Left lung (tissue), 10 donors: Measurements from ENCODE around the gene ACSF3. TPM values are rescaled to one million over a fixed set of nuclear protein-coding genes. Genes with fewer than 3 reads are reported as not detected.
A peak's percentile ranks its signal among the peaks of the same experiment; 100 is the strongest.

Experiments used
- ATAC-seq: fragments of 200-7000 bp; cut with Tn5 transposase; one replicate; pipeline ENCODE4 v1.9.1; 2020; ENCODE audit warnings: moderate library complexity
- DNase-seq, 4 donors: peaks; one replicate each; pipeline ENCODE4 v3.0.0-alpha.2; 2013 to 2020
- H3K27ac ChIP-seq, 2 donors: fragments of 200-600 bp; sonication (generic) in 1 of 2; one replicate each; pipeline versions ENCODE4 v1.5.0 to v1.8.0; 2020 to 2021
- H3K27me3 ChIP-seq, 2 donors: fragments of 200-600 bp; sonication (generic) in 1 of 2; one replicate each; pipeline versions ENCODE4 v1.5.0 to v1.8.0; 2020 to 2021
- H3K36me3 ChIP-seq, 2 donors: fragments of 200-600 bp; sonication (generic) in 1 of 2; one replicate each; pipeline versions ENCODE4 v1.5.0 to v1.8.0; 2020 to 2021
- H3K4me1 ChIP-seq, 2 donors: fragments of 200-600 bp; one replicate each; pipeline ENCODE4 v1.8.0; 2021
- H3K4me3 ChIP-seq, 2 donors: fragments of 200-600 bp; sonication (generic) in 1 of 2; one replicate each; pipeline versions ENCODE4 v1.5.0 to v1.8.0; 2020 to 2021; ENCODE audit warnings: mild to moderate bottlenecking in 1 of 2
- H3K9me3 ChIP-seq, 2 donors: fragments of 200-600 bp; sonication (generic) in 1 of 2; one replicate each; pipeline versions ENCODE4 v1.5.0 to v1.8.0; 2020 to 2021
- intact Hi-C, 2 donors: fragments of 100-400 bp; cut with DNase I; formaldehyde crosslinking; loops; one replicate each; pipeline versions ENCODE4 v1.11.2 to v1.14.2; 2022
- polyA plus RNA-seq, 6 donors: library from polyadenylated mRNA; unstranded; fragments of 120-200 nt; gene quantifications; one replicate each; pipeline ENCODE4 v1.2.1, GENCODE V29; 2013; ENCODE audit not compliant: insufficient read length in 6 of 6
- total RNA-seq, 2 donors: library from RNA; stranded (reverse); fragmentation: NEBNext Ultra II Directional; extraction: Animal tissue kit (Norgen Biotek cat#: 25700); gene quantifications; one replicate each; pipeline ENCODE4 v1.2.1, GENCODE V29; 2021
- TF ChIP-seq, protein P1 (sequence below), 2 donors: fragments of 200-600 bp; sonication (generic) in 1 of 2; IDR thresholded peaks; one replicate each; pipeline versions ENCODE4 v1.5.0 to v1.8.0; 2021; ENCODE audit warnings: antibody characterized with exemption in 2 of 2
- donor health status: DM: no; HTN: yes; CAD: no.
- donor health status: DM: no; HTN: no; CAD: no.

The ACSF3 gene
- total and polyA plus RNA-seq, 8 donors = 30.0 to 38.4 (median 33.7) TPM

- TF ChIP-seq, protein P1, sequence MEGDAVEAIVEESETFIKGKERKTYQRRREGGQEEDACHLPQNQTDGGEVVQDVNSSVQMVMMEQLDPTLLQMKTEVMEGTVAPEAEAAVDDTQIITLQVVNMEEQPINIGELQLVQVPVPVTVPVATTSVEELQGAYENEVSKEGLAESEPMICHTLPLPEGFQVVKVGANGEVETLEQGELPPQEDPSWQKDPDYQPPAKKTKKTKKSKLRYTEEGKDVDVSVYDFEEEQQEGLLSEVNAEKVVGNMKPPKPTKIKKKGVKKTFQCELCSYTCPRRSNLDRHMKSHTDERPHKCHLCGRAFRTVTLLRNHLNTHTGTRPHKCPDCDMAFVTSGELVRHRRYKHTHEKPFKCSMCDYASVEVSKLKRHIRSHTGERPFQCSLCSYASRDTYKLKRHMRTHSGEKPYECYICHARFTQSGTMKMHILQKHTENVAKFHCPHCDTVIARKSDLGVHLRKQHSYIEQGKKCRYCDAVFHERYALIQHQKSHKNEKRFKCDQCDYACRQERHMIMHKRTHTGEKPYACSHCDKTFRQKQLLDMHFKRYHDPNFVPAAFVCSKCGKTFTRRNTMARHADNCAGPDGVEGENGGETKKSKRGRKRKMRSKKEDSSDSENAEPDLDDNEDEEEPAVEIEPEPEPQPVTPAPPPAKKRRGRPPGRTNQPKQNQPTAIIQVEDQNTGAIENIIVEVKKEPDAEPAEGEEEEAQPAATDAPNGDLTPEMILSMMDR (IDR thresholded peaks at IDR 0.05) = no peak
- ATAC-seq (no peak), DNase-seq (peak in 1 of 4 donors; percentile 74)
- Histone ChIP-seq H3K27ac (no peak overlapping the region), H3K9me3 (peaks cover 0 to 18% of the 10 kb centered on the region in 2 donors), H3K4me1 (peaks cover 14% of the 10 kb centered on the region in 2 donors), H3K4me3 (no peak overlapping the region), H3K27me3 (peaks cover 0 to 13% of the 10 kb centered on the region in 2 donors), H3K36me3 (peaks cover 0 to 43% of the 10 kb centered on the region in 2 donors)
- intact Hi-C loops = no loop called here
Measured at GRCh38 chr16:89152831-89153700, 59.4 kb downstream of the ACSF3 start.

GRCh38 chr16:89153848-89154271 lies 60.2 kb downstream of the ACSF3 start:
- Histone ChIP-seq H3K4me3 (no peak overlapping the region), H3K36me3 (peaks cover 0 to 35% of the 10 kb centered on the region in 2 donors), H3K27ac (no peak overlapping the region), H3K27me3 (peaks cover 0 to 13% of the 10 kb centered on the region in 2 donors), H3K4me1 (peaks cover 14% of the 10 kb centered on the region in 2 donors), H3K9me3 (peaks cover 0 to 11% of the 10 kb centered on the region in 2 donors)
- TF ChIP-seq, protein P1 (IDR thresholded peaks at IDR 0.05) = no peak
- peak; percentile 4 for ATAC-seq
- intact Hi-C loops = no loop called here
- DNase-seq = peak in 1 of 4 donors; percentile 72

GRCh38 chr16:89154390-89155183 lies 60.9 kb downstream of the ACSF3 start:
- H3K36me3 ChIP-seq = peaks cover 0 to 28% of the 10 kb centered on the region in 2 donors
- H3K9me3 ChIP-seq = peaks cover 0 to 4% of the 10 kb centered on the region in 2 donors
- H3K4me1 ChIP-seq = peaks cover 14% of the 10 kb centered on the region in 2 donors
- peak; percentile 11 for ATAC-seq
- intact Hi-C loops = no loop called here
- peaks cover 0 to 21% of the 10 kb centered on the region in 2 donors for H3K27me3 ChIP-seq
- DNase-seq = peak in 1 of 4 donors; percentile 67
- H3K4me3 ChIP-seq = no peak overlapping the region
- TF ChIP-seq, protein P1 (IDR thresholded peaks at IDR 0.05) = no peak
- no peak overlapping the region for H3K27ac ChIP-seq

GRCh38 chr16:89155184-89155679 lies 61.6 kb downstream of the ACSF3 start:
- H3K27me3 ChIP-seq = peaks cover 0 to 26% of the 10 kb centered on the region in 2 donors
- DNase-seq = peak in 3 of 4 donors; percentile 69 to 86 (median 71)
- ATAC-seq = peak; percentile 71
- H3K36me3 ChIP-seq = peaks cover 0 to 21% of the 10 kb centered on the region in 2 donors
- TF ChIP-seq, protein P1 (IDR thresholded peaks at IDR 0.05) = no peak
- peaks cover 14% of the 10 kb centered on the region in 2 donors for H3K4me1 ChIP-seq
- no peak overlapping the region for H3K4me3 ChIP-seq
- H3K9me3 ChIP-seq = no peaks in the 10 kb centered on the region
- intact Hi-C loops = no loop called here
- peak overlapping the region in 1 of 2 donors; percentile 59 for H3K27ac ChIP-seq
